IgD-negative memory B cell (primary cell): ENCODE data around the gene TXNL4A. TPM values are rescaled to one million over a fixed set of nuclear protein-coding genes. Genes with fewer than 3 reads are reported as not detected.

Experiments
- H3K27ac Mint-ChIP-seq, 3 donors: one replicate each; pipeline ENCODE4 v1.8.0; 2020 to 2022; ENCODE audit warnings: mild to moderate bottlenecking in 3 of 3, mixed read lengths in 3 of 3, moderate library complexity in 1 of 3
- H3K27me3 Mint-ChIP-seq: one replicate; pipeline ENCODE4 v1.8.0; 2021; ENCODE audit warnings: mixed read lengths
- H3K36me3 Mint-ChIP-seq: one replicate; pipeline ENCODE4 v1.8.0; 2020; ENCODE audit warnings: mild to moderate bottlenecking, mixed read lengths
- H3K4me1 Mint-ChIP-seq, 3 donors: one replicate each; pipeline ENCODE4 v1.8.0; 2020 to 2022; ENCODE audit warnings: mixed read lengths in 3 of 3, mild to moderate bottlenecking in 1 of 3
- H3K4me3 Mint-ChIP-seq, 4 donors: one replicate each; pipeline ENCODE4 v1.8.0; 2020 to 2022; ENCODE audit warnings: mild to moderate bottlenecking in 4 of 4, mixed read lengths in 4 of 4, moderate library complexity in 3 of 4
- H3K9me3 Mint-ChIP-seq, 3 donors: one replicate each; pipeline ENCODE4 v1.8.0; 2020 to 2021; ENCODE audit warnings: mixed read lengths in 3 of 3, mild to moderate bottlenecking in 1 of 3
- polyA plus RNA-seq: library from polyadenylated mRNA; unstranded; fragments of 300-500 nt; fragmentation: Illumina TruSeq; gene quantifications from one replicate; pipeline ENCODE4 v1.2.3, GENCODE V29; 2021

Gene TXNL4A
- polyA plus RNA-seq, 1 donor from 2014 or later, result 222 TPM

DNA sequence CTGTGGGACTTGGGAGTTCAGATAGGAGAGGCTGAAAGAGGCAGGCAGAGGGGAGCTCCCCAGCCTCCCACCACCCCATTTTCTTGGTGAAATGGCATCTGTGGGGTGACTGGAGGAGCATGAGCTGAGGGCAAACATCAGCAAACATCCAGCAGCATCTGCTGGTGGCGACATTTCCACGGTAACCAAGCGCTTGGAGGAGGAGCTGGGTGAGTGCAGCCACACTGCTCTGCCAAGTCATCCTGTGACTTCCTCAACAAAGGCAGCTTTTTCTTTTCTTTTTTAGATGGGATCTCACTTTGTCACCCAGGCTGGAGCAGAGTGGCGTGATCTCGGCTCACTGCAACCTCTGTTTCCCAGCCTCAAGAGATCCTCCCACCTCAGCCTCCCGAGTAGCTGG is 5.6 kb downstream of the TXNL4A start:
- H3K36me3 Mint-ChIP-seq, result no peaks in the 10 kb centered on the region
- peak overlapping the region in 1 of 4 donors; percentile 42 for H3K4me3 Mint-ChIP-seq
- no peaks in the 10 kb centered on the region for H3K27me3 Mint-ChIP-seq
- H3K9me3 Mint-ChIP-seq, result no peaks in the 10 kb centered on the region
- H3K27ac Mint-ChIP-seq, result peak overlapping the region in 1 of 3 donors; percentile 18
- H3K4me1 Mint-ChIP-seq, result peaks cover 40 to 50% (median 42%) of the 10 kb centered on the region in 3 donors

DNA sequence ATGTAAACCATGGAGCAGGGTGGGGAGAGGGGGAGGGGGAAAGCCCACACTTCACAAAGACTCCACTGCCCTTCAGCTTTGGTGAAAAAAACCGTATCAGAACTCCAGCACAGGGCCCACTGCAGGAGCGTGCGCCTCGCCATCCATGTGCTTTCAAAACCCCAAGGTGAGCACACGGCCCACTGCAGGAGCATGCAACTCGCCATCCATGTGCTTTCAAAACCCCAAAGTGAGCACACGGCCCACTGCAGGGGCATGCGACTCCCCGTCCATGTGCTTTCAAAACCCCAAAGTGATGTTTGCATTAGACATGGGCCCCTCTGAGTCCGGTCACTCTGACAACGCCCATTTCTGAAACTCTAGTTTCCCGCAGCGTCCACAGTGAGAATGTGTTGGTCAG is 7.8 kb downstream of the TXNL4A start:
- H3K9me3 Mint-ChIP-seq, result no peaks in the 10 kb centered on the region

DNA sequence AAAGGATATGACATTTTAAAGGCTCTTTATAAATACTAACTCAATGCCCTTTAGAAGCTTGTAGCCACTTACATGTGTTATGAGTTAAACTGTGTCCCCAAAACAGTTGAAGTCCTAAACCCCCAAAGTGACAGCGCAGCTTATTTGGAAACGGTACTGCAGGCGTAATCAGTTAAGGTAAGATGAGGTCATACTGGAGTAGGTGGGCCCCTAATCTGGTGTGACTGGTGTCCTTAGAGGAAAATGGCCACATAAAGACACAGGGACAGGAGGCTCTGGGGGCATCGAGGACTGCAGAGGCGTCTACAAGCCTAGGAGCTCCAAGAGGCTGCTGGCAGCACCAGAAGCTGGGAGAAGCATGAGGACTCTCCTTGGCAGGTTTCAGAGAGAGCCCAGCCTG is 8.5 kb downstream of the TXNL4A start:
- H3K9me3 Mint-ChIP-seq, result no peaks in the 10 kb centered on the region
- H3K4me1 Mint-ChIP-seq, result peaks cover 21 to 30% (median 24%) of the 10 kb centered on the region in 3 donors
- peak overlapping the region in 1 of 3 donors; percentile 56 for H3K27ac Mint-ChIP-seq
- H3K27me3 Mint-ChIP-seq, result no peaks in the 10 kb centered on the region
- no peak overlapping the region for H3K4me3 Mint-ChIP-seq
- H3K36me3 Mint-ChIP-seq, result peaks cover 2% of the 10 kb centered on the region

More for the DNA sequence above, 7.8 kb downstream of the TXNL4A start:
- Mint-ChIP-seq H3K36me3 (no peaks in the 10 kb centered on the region), H3K27me3 (no peaks in the 10 kb centered on the region), H3K4me3 (no peak overlapping the region), H3K27ac (no peak overlapping the region), H3K4me1 (peaks cover 26 to 34% (median 27%) of the 10 kb centered on the region in 3 donors)

DNA sequence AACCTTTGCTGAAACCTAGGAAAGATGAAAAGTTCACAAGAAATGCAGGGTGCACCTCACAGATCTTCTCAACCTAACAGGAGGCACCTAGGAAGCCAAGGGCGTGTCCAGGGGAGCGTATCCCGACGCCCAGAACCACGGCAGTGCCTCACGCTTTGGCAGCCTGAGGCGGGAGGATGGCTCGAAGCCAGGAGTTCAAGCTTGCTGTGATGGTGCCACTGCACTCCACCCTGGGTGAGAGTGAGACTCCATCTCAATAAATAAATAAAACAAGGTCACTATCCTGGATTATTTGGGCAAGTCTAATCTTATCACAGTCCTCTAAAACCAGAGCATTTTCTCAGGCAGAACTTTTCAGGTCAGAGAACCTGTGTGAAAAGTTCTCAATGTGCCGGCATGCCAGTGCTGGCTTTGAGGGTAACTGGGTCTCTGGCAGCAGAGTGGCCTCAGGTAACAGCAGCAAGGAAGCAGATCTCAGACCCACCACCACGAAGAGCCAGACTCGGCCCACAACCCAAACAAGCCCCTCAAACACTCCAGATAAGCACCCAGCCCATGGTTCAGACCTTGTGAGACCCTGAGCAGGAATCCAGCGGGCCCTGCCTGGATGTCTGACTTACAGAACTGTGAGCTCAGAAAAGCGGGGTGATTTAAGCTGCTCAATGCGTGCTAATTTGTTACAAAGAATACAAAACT is 12.2 kb downstream of the TXNL4A start:
- H3K9me3 Mint-ChIP-seq, result no peaks in the 10 kb centered on the region
- peaks cover 6 to 14% (median 10%) of the 10 kb centered on the region in 3 donors for H3K4me1 Mint-ChIP-seq
- no peaks in the 10 kb centered on the region for H3K27me3 Mint-ChIP-seq
- no peak overlapping the region for H3K27ac Mint-ChIP-seq
- no peak overlapping the region for H3K4me3 Mint-ChIP-seq
- peaks cover 2% of the 10 kb centered on the region for H3K36me3 Mint-ChIP-seq

DNA sequence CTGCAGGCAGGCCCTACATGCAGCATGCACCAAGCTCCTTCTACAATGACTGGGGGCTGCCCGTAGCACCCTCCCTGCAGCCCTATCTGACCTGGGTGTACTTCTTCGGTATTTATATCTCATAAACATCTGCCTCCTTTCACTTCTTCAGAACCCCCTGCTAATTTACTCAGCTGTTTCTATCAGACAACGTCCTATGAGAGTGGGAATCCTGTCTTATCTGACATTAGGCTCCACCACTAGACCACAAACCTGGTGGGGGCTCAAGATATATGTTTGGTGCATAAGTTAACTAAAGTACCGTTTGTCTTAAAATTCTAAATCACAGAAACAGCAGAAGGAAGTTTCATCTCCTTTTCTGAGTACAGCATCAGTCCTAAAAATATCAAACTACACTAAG is 13.3 kb downstream of the TXNL4A start:
- no peaks in the 10 kb centered on the region for H3K27me3 Mint-ChIP-seq
- H3K4me3 Mint-ChIP-seq, result no peak overlapping the region
- no peaks in the 10 kb centered on the region for H3K9me3 Mint-ChIP-seq
- no peak overlapping the region for H3K27ac Mint-ChIP-seq
- peaks cover 2% of the 10 kb centered on the region for H3K36me3 Mint-ChIP-seq
- peaks cover 2 to 14% (median 7%) of the 10 kb centered on the region in 3 donors for H3K4me1 Mint-ChIP-seq

DNA sequence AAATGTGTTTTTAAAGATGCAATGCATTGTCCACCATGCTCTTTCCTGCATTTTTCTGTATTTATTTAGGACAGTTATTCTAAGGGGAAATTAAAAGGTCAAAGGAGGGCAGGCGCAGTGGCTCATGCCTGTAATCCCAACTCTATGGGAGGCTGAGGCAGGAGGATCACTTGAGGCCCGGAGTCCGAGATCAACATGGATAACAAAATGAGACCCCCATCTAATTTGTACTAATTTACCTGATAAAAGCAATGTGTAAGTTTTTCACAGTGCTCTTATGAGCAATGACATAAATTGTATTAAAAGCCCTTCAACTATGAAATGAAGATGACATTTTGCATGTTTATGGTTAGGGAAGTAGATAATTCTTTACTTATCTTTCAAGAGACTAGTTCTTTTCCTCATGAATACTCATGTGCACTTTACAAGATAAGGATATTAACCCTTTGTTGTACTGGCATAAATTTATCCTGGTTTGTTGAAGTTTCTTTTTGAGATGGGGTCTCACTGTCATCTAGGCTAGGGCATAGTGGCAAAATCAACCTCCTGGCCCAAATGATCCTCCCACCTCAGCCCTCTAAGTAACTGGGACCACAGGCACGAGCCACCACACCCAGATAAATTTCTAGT is 14.2 kb downstream of the TXNL4A start:
- Mint-ChIP-seq H3K4me3 (no peak overlapping the region), H3K4me1 (peaks cover 6 to 15% (median 6%) of the 10 kb centered on the region in 3 donors), H3K9me3 (no peaks in the 10 kb centered on the region), H3K36me3 (peaks cover 2% of the 10 kb centered on the region), H3K27me3 (no peaks in the 10 kb centered on the region), H3K27ac (peak overlapping the region in 1 of 3 donors; percentile 2)

DNA sequence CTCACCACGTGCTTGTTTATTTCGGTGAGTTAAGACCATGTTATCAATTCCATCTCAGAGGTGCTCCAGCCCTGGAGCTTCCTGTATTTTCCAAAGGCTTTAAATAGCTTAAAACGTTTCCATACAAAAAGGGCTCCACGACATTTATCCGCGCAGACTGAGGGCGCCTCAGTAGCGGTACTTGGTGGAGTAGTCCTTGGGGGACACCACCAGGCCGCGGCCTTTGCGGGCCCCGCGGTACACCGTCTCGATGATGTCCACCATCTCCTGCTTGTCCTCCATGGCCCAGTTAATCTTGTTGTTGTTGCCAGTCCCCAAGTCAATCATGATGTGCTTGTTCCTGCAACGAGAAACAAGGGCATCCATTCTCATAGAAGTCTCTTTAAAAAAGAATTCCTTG is 14.8 kb downstream of the TXNL4A start:
- H3K9me3 Mint-ChIP-seq, result no peaks in the 10 kb centered on the region
- no peak overlapping the region for H3K4me3 Mint-ChIP-seq
- no peaks in the 10 kb centered on the region for H3K27me3 Mint-ChIP-seq
- H3K4me1 Mint-ChIP-seq, result peaks cover 6 to 15% (median 6%) of the 10 kb centered on the region in 3 donors
- H3K36me3 Mint-ChIP-seq, result peaks cover 2% of the 10 kb centered on the region
- no peak overlapping the region for H3K27ac Mint-ChIP-seq

DNA sequence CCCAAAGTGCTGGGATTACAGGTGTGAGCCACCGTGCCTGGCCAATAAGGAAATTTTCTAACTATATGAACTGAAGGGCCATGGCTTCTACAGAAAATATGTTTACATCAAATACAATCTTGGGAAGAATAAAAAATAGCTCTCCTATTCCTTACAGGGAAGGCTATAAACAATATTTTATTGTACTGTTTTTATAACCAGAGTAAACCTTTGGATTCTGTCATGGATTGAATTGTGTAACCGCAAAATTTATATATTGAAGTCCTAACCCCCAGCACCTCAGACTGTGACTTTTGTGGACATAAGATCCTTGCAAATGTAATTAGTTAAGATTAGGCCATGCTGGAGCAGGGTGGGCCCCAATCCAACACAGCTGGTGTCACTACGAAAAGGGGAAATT is 15.6 kb downstream of the TXNL4A start:
- H3K27ac Mint-ChIP-seq, result peak overlapping the region in 1 of 3 donors; percentile 41

DNA sequence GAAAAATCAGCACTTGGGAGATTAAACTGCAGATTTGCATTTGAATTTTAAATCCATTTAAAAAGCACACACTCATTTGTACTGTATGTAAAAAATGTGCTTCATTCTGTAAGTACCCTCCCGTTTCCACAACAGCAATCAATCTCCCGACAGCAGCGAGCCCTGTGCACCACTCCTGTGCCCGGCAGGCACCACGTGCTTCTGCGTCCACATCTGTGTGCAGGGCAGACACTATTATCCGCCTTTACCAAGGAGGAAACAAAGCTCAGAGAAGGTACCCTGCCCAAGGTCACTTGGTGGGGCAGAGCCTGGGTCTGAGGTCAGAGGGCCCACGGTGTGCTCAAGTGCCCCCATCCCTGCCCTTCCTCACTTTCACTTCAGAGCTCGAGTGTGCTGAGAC is 16.4 kb downstream of the TXNL4A start:
- H3K36me3 Mint-ChIP-seq, result peaks cover 2% of the 10 kb centered on the region
- no peak overlapping the region for H3K27ac Mint-ChIP-seq
- no peaks in the 10 kb centered on the region for H3K9me3 Mint-ChIP-seq
- H3K4me1 Mint-ChIP-seq, result peaks cover 4 to 10% (median 8%) of the 10 kb centered on the region in 3 donors
- H3K27me3 Mint-ChIP-seq, result no peaks in the 10 kb centered on the region
- H3K4me3 Mint-ChIP-seq, result no peak overlapping the region

More for the DNA sequence above, 15.6 kb downstream of the TXNL4A start:
- Mint-ChIP-seq H3K9me3 (no peaks in the 10 kb centered on the region), H3K36me3 (peaks cover 2% of the 10 kb centered on the region), H3K4me3 (no peak overlapping the region), H3K27me3 (no peaks in the 10 kb centered on the region), H3K4me1 (peaks cover 4 to 10% (median 6%) of the 10 kb centered on the region in 3 donors)

DNA sequence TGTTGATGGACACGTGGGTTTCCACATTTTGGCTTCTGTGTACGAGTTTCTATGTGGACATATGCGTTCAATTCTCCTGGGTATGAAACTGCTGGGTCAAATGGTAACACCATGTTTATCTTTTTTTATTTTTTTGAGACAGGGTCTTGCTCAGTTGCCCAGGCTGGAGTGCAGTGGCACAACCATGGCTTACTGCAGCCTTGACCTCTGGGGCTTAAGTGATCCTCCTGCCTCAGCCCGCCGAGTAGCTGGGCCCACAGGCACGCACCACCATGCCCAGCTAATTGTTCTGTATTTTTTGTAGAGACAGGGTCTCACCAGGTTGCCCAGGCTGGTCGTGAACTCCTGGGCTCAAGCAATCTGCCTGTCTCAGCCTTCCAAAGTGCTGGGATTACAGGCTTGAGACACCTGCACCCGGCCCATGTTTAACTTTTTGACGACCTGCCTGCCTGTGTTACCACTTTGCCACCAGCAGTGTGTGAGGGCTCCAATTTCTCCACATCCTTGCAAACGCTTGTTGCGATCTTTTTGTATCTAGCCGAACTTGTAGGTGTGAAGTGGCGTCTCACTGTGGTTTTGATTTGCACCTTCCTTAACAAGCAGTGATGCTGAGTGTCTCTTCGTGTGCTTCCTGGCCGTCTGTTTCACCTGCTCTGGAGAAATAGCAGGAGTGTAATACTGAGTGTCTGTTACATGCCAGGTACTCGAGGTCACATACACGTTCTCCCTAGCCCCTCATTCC is 17.0 kb downstream of the TXNL4A start:
- no peak overlapping the region for H3K4me3 Mint-ChIP-seq
- peaks cover 4 to 10% (median 8%) of the 10 kb centered on the region in 3 donors for H3K4me1 Mint-ChIP-seq
- no peaks in the 10 kb centered on the region for H3K27me3 Mint-ChIP-seq
- peaks cover 2% of the 10 kb centered on the region for H3K36me3 Mint-ChIP-seq
- no peaks in the 10 kb centered on the region for H3K9me3 Mint-ChIP-seq
- H3K27ac Mint-ChIP-seq, result peak overlapping the region in 1 of 3 donors; percentile 42

DNA sequence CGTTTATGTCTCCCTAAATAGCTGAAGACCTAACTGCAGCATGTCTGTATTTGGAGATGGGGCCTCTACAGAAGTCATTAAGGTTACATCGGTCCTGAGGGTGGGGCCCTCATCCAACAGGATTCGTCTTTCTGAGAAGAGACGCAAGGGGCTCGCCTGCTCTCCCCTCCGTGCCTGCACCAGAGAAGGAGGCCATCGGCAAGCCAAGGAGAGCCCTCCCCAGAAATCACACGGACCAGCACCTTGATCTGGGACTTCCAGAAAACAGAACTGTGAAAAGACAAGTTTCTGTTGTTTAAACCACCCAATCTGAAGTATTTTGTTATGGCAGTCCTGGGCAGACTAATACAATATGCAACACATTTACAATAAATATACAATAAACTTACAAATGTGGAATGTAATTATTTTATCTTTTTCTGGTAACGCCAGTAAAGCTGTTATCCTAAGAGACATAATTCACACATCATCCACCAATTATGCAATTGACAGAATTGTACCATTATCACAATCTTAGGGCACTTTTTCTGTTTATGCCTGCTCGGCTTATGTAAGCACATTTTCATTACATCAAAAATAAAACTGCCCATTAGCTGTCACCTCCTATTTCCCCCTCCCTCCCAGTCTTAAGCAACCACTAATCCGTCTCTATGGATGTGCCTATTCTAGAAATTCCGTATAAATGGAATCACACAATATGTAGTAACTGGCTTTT is 17.8 kb downstream of the TXNL4A start:
- peaks cover 2% of the 10 kb centered on the region for H3K36me3 Mint-ChIP-seq
- no peaks in the 10 kb centered on the region for H3K27me3 Mint-ChIP-seq
- peak overlapping the region in 1 of 3 donors; percentile 59 for H3K27ac Mint-ChIP-seq
- no peaks in the 10 kb centered on the region for H3K9me3 Mint-ChIP-seq
- peaks cover 5 to 10% (median 9%) of the 10 kb centered on the region in 3 donors for H3K4me1 Mint-ChIP-seq
- no peak overlapping the region for H3K4me3 Mint-ChIP-seq

DNA sequence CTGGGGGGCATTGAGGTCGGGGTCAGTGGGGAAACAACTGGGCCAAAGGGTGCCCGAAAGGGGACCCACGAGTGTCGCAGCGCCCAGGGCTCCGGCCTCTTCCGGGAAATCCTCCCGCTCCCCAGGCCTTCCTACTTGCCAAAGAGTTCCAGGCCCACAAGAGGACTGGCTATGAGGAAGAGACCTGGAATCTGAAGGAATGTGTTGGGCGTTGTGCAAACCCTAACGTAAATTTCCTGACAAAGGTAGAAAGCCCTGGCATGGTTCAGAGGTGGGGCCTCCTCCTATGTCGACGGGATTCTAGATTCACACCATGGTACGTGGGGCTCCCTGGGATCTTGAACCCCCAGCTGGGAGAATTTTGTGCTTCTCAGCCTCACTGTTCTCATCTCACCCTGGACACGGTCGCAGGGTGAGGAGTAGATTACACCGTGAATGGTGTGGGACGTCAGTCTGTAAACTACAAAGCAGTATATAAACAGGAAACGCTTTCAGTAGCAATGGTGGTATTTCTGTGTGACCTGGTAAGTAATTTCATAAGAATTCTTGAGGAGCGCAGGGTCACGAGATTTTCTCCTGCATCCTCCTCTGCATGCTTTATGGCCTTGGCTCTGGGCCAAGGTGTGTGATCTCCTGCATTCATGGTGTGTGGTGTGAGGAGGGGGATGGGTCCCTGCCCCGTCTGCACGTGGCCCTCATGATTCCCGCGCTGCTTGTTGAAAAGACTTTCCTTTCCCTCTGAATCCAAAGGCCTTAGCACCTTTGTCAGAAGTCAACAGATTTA is 23.1 kb downstream of the TXNL4A start:
- Mint-ChIP-seq H3K9me3 (no peaks in the 10 kb centered on the region), H3K36me3 (no peaks in the 10 kb centered on the region), H3K4me3 (peak overlapping the region; percentile 64 to 88 (median 80)), H3K27me3 (peaks cover 6% of the 10 kb centered on the region), H3K4me1 (peaks cover 22 to 26% (median 22%) of the 10 kb centered on the region in 3 donors), H3K27ac (peak overlapping the region; percentile 13 to 73 (median 64))

DNA sequence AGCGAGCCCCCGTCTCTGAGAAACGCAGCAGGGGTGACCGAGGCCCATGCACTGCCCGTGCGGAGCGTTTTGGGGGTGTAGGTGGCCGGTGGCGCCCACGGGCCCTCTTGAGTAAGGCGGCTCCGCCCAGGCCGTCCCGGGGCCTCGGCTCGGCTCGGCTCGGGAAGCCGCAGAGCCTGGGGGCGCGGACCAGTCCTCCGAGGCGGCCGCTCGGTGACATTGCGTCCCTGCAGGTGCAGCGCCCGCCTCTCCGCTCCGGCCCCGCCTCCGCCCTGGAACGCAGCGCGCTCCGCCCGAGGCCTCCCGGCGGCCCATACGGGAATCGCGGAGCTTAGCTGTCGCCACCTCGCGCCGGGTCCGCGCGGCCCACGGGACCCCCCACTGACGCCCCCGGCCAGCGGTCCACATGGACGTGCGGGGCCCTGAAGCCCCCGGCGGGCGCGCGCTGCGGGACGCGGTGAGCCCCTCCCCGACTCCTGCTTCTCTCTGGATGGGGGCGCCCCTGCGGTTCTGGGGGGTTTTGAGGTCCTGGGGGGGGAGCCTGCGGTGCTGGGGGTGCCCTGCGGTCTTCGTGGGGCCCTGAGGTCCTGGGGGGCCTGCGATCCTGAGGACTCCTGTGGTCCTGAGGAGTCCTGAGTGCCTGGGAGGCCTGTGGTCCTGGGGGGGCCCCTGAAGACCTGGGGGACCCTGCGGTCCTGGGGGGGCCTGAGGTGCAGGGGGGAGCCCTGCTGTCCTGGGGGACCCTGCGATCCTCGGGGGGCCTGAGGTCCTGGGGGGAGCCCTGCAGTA is 23.8 kb downstream of the TXNL4A start, which contains the start of gene HSBP1L1:
Gene HSBP1L1, plus strand, starts transcription at position 314 of the 789 bp plus-strand sequence. Its CDS starts 93 bp downstream, at position 407.
- Mint-ChIP-seq H3K4me3 (peak within 1 kb of the TSS; percentile 64 to 92 (median 82)), H3K36me3 (no peaks in the 10 kb centered on the region), H3K4me1 (peaks cover 20 to 23% (median 21%) of the 10 kb centered on the region in 3 donors), H3K9me3 (no peaks in the 10 kb centered on the region), H3K27me3 (peaks cover 6% of the 10 kb centered on the region), H3K27ac (peak within 1 kb of the TSS; percentile 49 to 73 (median 64))
